GM18498 (cell line): ENCODE results near the gene MAP4K4.

ENCODE experiments used
- ATAC-seq: cut with Tn5 transposase; IDR thresholded peaks from one replicate; pipeline ENCODE4 v1.9.1; 2021; ENCODE audit warnings: mild to moderate bottlenecking, moderate library complexity; ENCODE audit not compliant: unreplicated experiment

Gene MAP4K4

GRCh38 chr2:101829429-101829828, 131.9 kb downstream of the MAP4K4 start:
- ATAC-seq, result no peak

GRCh38 chr2:101830146-101830545, 132.6 kb downstream of the MAP4K4 start:
- ATAC-seq, result no peak

GRCh38 chr2:101830555-101830954, 133.0 kb downstream of the MAP4K4 start:
- no peak for ATAC-seq

GRCh38 chr2:101831351-101831865, 133.9 kb downstream of the MAP4K4 start:
- peak; percentile 77 for ATAC-seq

GRCh38 chr2:101832114-101832513, 134.6 kb downstream of the MAP4K4 start:
- ATAC-seq, result no peak

GRCh38 chr2:101833890-101834523, 136.5 kb downstream of the MAP4K4 start:
- ATAC-seq, result no peak

GRCh38 chr2:101837354-101837753, 139.8 kb downstream of the MAP4K4 start:
- no peak for ATAC-seq

GRCh38 chr2:101841679-101842327, 144.3 kb downstream of the MAP4K4 start:
- ATAC-seq, result no peak

- ATAC-seq, result no peak
These were observed 145.0 kb downstream of the MAP4K4 start for GRCh38 chr2:101842471-101842870.

GRCh38 chr2:101843048-101843447, 145.5 kb downstream of the MAP4K4 start:
- ATAC-seq, result no peak

GRCh38 chr2:101843471-101843870, 146.0 kb downstream of the MAP4K4 start:
- no peak for ATAC-seq

GRCh38 chr2:101844055-101844635, 146.6 kb downstream of the MAP4K4 start:
- ATAC-seq, result no peak

GRCh38 chr2:101846973-101847372, 149.5 kb downstream of the MAP4K4 start:
- ATAC-seq, result no peak

- no peak for ATAC-seq
These were observed 150.3 kb downstream of the MAP4K4 start for GRCh38 chr2:101847661-101848339.

- ATAC-seq, result no peak
These were observed 151.4 kb downstream of the MAP4K4 start for GRCh38 chr2:101848769-101849410.

- no peak for ATAC-seq
These were observed 152.9 kb downstream of the MAP4K4 start for GRCh38 chr2:101850450-101850849.

- ATAC-seq, result no peak
These were observed 153.5 kb downstream of the MAP4K4 start for GRCh38 chr2:101850991-101851390.

- ATAC-seq, result no peak
These were observed 155.3 kb downstream of the MAP4K4 start for GRCh38 chr2:101852824-101853223.

- ATAC-seq, result no peak
These were observed 157.4 kb downstream of the MAP4K4 start for GRCh38 chr2:101854877-101855276.

- ATAC-seq, result no peak
These were observed 158.3 kb downstream of the MAP4K4 start for GRCh38 chr2:101855776-101856175.

GRCh38 chr2:101858246-101858645, 160.7 kb downstream of the MAP4K4 start:
- ATAC-seq, result no peak
